ENCODE data around the gene DCANP1.

DNA sequence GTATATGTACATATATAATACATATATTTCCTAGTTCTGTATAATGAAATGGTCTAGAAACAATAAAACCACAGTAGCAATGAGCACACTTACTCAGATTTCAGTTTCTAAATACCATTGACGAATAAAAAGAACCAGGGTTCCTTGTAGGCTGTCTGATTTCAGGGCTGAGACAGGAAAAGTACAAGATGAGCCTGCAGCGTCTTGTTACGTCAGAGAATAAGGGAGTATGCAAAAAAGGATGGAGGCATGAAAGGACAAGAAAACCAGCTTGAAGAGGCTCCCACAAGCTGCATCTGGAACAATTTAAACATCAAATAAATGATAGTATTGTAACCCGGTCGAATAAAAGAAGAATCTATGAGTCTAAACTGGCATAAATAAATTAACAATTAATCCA, 22.8 kb upstream of the DCANP1 start:
- TF ChIP-seq POLR2A (IDR thresholded peaks at IDR 0.05; ENCODE audit: low read length) (no peak), GATA1 (IDR thresholded peaks at IDR 0.05; ENCODE audit: low read depth, low read length) (no peak)

Measured in erythroblast (primary cell).